ENCODE results near the gene RBPMS2. TPM values are rescaled to one million over a fixed set of nuclear protein-coding genes. Genes with fewer than 3 reads are reported as not detected.

Gene RBPMS2
- total and polyA plus RNA-seq, 2 donors (not counting 1 experiment from before 2014, with no cell fraction given), result 0.18 TPM; not detected in 1

DNA sequence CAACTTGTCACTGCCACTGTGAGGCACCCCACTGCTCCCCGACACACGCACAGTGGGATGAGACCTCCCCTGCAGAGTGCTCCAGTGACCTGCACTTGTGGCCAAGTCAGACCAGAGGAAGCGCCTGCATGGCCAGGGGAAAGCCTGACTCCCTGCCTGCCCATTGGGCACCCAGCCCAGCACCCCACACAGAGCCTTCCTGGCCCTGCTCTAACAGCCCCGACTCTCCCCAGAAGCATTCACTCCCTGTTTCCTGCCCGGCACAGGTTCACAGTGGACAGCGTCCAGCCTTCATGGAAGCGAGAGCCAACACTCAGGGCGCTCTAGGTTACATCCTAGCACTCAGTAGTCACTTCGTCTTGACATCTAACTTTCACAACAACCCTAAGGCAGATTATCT, 27.8 kb downstream of the RBPMS2 start:
- H2AFZ ChIP-seq (ENCODE audit: low read length), result no peak overlapping the region
- H3K36me3 ChIP-seq (ENCODE audit: control insufficient read depth, insufficient read depth, low read length), result no peaks in the 10 kb centered on the region
- no peak overlapping the region for H3K4me3 ChIP-seq (replicated peaks in 1 of 4; ENCODE audit: control extremely low read depth in 1 of 4, insufficient read depth in 1 of 4, low read depth in 3 of 4, low read length in 4 of 4)
- TF ChIP-seq CTCF (conservative IDR thresholded peaks at IDR 0.05 in 1 of 2, IDR thresholded peaks at IDR 0.05 in 1 of 2; ENCODE audit: low read depth in 1 of 2, low read length in 2 of 2), result no peak
- TF ChIP-seq EZH2 (IDR thresholded peaks at IDR 0.05; ENCODE audit: low read length, missing control alignments), result no peak
- H3K9ac ChIP-seq (ENCODE audit: insufficient read depth, low read length), result no peak overlapping the region
- H3K4me1 ChIP-seq (ENCODE audit: control insufficient read depth, extremely low read depth, insufficient read depth, low read length), result no peaks in the 10 kb centered on the region
- H4K20me1 ChIP-seq (ENCODE audit: control insufficient read depth, extremely low read depth, insufficient read depth, low read length), result no peaks in the 10 kb centered on the region
- H3K27ac ChIP-seq (ENCODE audit: insufficient read depth, low read length), result no peak overlapping the region
- H3K9me3 ChIP-seq (ENCODE audit: control insufficient read depth, insufficient read depth, low read depth, low read length), result no peaks in the 10 kb centered on the region
- H3K4me2 ChIP-seq (ENCODE audit: extremely low read depth, insufficient read depth, low read length), result no peak overlapping the region
- no peaks in the 10 kb centered on the region for H3K27me3 ChIP-seq (ENCODE audit: control insufficient read depth, insufficient read depth, low read length)
- no peaks in the 10 kb centered on the region for H3K79me2 ChIP-seq (ENCODE audit: control insufficient read depth, insufficient read depth, low read length)
- DNase-seq (ENCODE audit: low read depth in 2 of 2), result no peak

GRCh38 chr15:64746921-64747320, 28.5 kb downstream of the RBPMS2 start:
- no peaks in the 10 kb centered on the region for H3K9me3 ChIP-seq (ENCODE audit: control insufficient read depth, insufficient read depth, low read depth, low read length)
- H3K4me2 ChIP-seq (ENCODE audit: extremely low read depth, insufficient read depth, low read length), result no peak overlapping the region
- H3K9ac ChIP-seq (ENCODE audit: insufficient read depth, low read length), result no peak overlapping the region
- H4K20me1 ChIP-seq (ENCODE audit: control insufficient read depth, extremely low read depth, insufficient read depth, low read length), result no peaks in the 10 kb centered on the region
- H3K27me3 ChIP-seq (ENCODE audit: control insufficient read depth, insufficient read depth, low read length), result no peaks in the 10 kb centered on the region
- H3K36me3 ChIP-seq (ENCODE audit: control insufficient read depth, insufficient read depth, low read length), result no peaks in the 10 kb centered on the region
- no peaks in the 10 kb centered on the region for H3K4me1 ChIP-seq (ENCODE audit: control insufficient read depth, extremely low read depth, insufficient read depth, low read length)
- H3K27ac ChIP-seq (ENCODE audit: insufficient read depth, low read length), result no peak overlapping the region
- TF ChIP-seq CTCF (conservative IDR thresholded peaks at IDR 0.05 in 1 of 2, IDR thresholded peaks at IDR 0.05 in 1 of 2; ENCODE audit: low read depth in 1 of 2, low read length in 2 of 2) (no peak), EZH2 (IDR thresholded peaks at IDR 0.05; ENCODE audit: low read length, missing control alignments) (no peak)
- H3K4me3 ChIP-seq (replicated peaks in 1 of 4; ENCODE audit: control extremely low read depth in 1 of 4, insufficient read depth in 1 of 4, low read depth in 3 of 4, low read length in 4 of 4), result no peak overlapping the region
- H2AFZ ChIP-seq (ENCODE audit: low read length), result no peak overlapping the region
- DNase-seq (ENCODE audit: low read depth in 2 of 2), result peak in 1 of 2 donors; percentile 27
- H3K79me2 ChIP-seq (ENCODE audit: control insufficient read depth, insufficient read depth, low read length), result no peaks in the 10 kb centered on the region

- Histone ChIP-seq H3K9me3 (ENCODE audit: control insufficient read depth, insufficient read depth, low read depth, low read length) (no peaks in the 10 kb centered on the region), H3K27me3 (ENCODE audit: control insufficient read depth, insufficient read depth, low read length) (no peaks in the 10 kb centered on the region), H3K4me3 (replicated peaks in 1 of 4; ENCODE audit: control extremely low read depth in 1 of 4, insufficient read depth in 1 of 4, low read depth in 3 of 4, low read length in 4 of 4) (no peak overlapping the region), H3K4me1 (ENCODE audit: control insufficient read depth, extremely low read depth, insufficient read depth, low read length) (no peaks in the 10 kb centered on the region), H3K4me2 (ENCODE audit: extremely low read depth, insufficient read depth, low read length) (no peak overlapping the region), H2AFZ (ENCODE audit: low read length) (no peak overlapping the region), H3K79me2 (ENCODE audit: control insufficient read depth, insufficient read depth, low read length) (no peaks in the 10 kb centered on the region), H3K36me3 (ENCODE audit: control insufficient read depth, insufficient read depth, low read length) (no peaks in the 10 kb centered on the region), H3K27ac (ENCODE audit: insufficient read depth, low read length) (no peak overlapping the region), H3K9ac (ENCODE audit: insufficient read depth, low read length) (no peak overlapping the region), H4K20me1 (ENCODE audit: control insufficient read depth, extremely low read depth, insufficient read depth, low read length) (no peaks in the 10 kb centered on the region)
- no peak for DNase-seq (ENCODE audit: low read depth in 2 of 2)
- TF ChIP-seq CTCF (conservative IDR thresholded peaks at IDR 0.05 in 1 of 2, IDR thresholded peaks at IDR 0.05 in 1 of 2; ENCODE audit: low read depth in 1 of 2, low read length in 2 of 2) (no peak), EZH2 (IDR thresholded peaks at IDR 0.05; ENCODE audit: low read length, missing control alignments) (no peak)
Observed at GRCh38 chr15:64746356-64746755, 29.0 kb downstream of the RBPMS2 start.
